Measurements from ENCODE around the gene SHC3.

Gene SHC3

GRCh38 chr9:89052470-89053097 is 126.0 kb downstream of the SHC3 start:
- no peak for DNase-seq (ENCODE audit: low spot score)

GRCh38 chr9:89051421-89052025 is 127.1 kb downstream of the SHC3 start:
- no peak for DNase-seq (ENCODE audit: low spot score)

- no peak for DNase-seq (ENCODE audit: low spot score)
Observed at GRCh38 chr9:89049646-89050045, 129.0 kb downstream of the SHC3 start.

DNA sequence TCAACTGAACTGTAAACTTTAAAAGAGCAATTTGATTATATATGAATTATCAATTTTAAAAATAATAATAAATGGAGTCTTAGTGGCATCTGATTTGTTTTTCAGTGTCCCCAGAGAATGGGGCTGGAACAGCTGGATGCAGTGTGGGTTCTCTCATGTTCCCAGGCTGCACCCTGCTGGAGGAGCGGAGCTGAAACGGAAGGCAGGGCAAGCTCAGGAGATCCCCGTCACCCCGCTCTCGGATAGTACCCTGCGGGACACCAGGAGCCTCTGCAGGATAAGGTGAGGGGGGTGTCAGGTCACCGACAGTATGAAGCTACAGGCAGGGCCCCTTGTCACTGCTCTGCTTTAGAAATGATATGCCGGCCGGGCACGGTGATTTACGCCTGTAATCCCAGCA is 130.0 kb downstream of the SHC3 start:
- peak; percentile 34 for DNase-seq (ENCODE audit: low spot score)

GRCh38 chr9:89047667-89048066 is 131.0 kb downstream of the SHC3 start:
- DNase-seq (ENCODE audit: low spot score) = no peak

DNA sequence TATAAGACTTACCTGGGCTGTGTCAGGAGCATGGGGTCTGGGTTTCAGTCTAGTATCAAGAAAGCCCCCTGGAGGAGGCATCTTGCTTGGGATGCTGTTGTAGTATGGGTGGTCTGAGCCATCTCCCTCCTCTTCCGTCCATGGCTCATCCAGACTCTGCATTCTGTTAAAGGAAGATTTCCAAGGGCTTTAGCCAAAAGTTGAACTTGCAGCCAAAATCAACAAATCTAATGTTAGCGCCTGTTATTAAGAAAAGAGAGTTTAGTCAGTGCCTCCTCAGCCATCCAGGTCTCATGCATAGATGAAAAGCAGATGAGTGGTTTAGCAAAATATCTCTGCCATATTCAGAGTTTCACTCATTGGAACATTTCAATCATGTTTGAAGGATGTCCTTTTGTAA is 131.8 kb downstream of the SHC3 start:
- no peak for DNase-seq (ENCODE audit: low spot score)

DNA sequence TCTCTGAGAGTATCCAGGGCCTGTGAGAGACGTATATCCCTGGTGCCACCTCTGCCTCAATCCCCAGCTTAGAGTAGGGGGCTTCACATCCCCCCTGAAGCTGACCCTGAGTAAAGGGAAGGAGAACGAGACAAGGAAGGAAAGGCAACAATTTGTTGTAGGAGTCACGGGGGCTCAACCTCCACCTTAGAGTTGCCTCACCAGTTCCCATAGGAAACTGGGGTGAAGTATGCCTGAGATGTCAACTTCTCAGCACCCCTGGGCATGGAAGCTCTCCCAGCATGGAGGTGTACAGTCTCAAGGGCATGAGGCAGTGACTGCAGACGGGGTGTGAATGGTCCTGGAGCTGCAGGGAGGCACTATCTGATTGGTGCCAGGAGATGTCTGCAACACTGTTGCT is 133.7 kb downstream of the SHC3 start:
- DNase-seq (ENCODE audit: low spot score) = no peak

GRCh38 chr9:89044104-89044503 is 134.5 kb downstream of the SHC3 start:
- DNase-seq (ENCODE audit: low spot score) = no peak

GRCh38 chr9:89042984-89043383 is 135.6 kb downstream of the SHC3 start:
- no peak for DNase-seq (ENCODE audit: low spot score)

DNA sequence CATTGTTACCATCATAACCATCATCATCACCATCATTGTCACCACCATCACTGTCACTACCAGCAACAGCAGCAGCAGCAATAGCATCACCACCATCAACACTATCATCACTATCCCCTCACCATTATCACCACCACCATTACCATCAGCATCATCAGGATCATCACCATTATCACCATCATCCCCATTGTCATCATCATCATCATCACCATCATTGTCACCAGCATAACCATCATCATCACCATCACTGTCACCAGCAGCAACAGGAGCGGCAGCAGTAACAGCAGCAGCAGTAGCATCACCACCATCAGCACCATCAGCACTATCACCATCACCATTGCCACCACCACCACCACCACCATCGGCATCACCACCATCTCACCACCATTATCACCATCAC is 139.0 kb downstream of the SHC3 start:
- DNase-seq (ENCODE audit: low spot score) = no peak

GRCh38 chr9:89039104-89039465 is 139.5 kb downstream of the SHC3 start:
- DNase-seq (ENCODE audit: low spot score) = no peak

GRCh38 chr9:89038382-89039103 is 140.1 kb downstream of the SHC3 start:
- no peak for DNase-seq (ENCODE audit: low spot score)

GRCh38 chr9:89037891-89038290 is 140.7 kb downstream of the SHC3 start:
- DNase-seq (ENCODE audit: low spot score) = no peak

GRCh38 chr9:89037346-89037745 is 141.3 kb downstream of the SHC3 start:
- DNase-seq (ENCODE audit: low spot score) = no peak

GRCh38 chr9:89036891-89037290 is 141.7 kb downstream of the SHC3 start:
- no peak for DNase-seq (ENCODE audit: low spot score)

DNA sequence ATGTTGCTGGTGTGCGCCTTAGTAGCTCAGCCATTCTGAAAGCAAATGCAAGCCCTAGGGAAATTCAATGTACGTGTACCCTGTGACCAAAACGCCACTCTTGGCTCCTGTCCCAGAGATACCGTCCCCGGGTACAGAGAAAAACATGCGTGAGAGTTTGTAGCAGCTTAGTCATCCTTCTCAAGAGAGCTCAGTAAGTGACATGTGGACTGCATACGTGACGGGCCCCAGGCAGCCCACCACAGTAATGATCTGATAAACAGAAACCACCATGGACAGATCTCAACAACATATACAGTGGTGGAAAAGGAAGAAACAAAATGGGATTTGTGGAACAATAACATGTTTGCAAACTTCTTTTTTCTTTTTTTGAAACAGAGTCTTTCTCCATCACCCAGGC is 142.2 kb downstream of the SHC3 start:
- no peak for DNase-seq (ENCODE audit: low spot score)

DNA sequence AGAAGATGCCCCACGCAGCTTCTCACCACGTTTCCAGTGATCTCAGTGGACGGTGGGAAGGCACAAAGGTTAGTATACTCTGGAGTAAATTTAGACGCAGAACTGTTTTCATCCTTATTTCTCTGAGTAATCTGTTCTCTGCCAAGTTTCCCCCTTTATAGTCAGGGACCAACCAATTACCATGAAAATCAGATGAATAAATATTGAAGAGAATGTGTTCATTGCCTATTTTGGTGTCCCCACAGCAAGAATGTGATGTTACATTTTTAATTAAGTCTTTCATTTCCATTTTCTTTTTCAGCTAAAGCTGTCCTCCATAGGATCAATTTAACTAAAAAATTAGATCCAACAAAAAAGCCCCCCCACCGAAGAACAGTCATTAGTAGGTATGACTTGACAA is 146.0 kb downstream of the SHC3 start:
- DNase-seq (ENCODE audit: low spot score) = no peak

DNA sequence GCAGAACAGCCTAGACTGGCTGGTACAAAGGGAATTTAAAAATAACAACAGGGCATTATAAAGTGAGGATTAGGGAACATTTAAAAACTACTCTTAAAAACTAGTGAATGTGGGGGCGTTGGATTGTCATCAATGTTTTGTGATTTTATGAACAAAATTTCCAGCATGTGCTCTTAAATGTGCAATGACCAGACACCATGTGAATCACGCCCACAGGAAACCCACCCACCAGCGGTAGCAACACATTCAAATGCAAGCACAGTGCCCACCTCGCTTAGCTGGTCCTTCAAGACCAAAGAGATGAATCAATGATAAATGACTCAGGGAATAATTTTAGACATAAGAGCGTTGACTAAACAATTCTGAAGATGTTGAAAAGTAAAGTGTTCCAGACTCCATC is 146.4 kb downstream of the SHC3 start:
- no peak for DNase-seq (ENCODE audit: low spot score)

GRCh38 chr9:89029788-89030187 is 148.8 kb downstream of the SHC3 start:
- no peak for DNase-seq (ENCODE audit: low spot score)

DNA sequence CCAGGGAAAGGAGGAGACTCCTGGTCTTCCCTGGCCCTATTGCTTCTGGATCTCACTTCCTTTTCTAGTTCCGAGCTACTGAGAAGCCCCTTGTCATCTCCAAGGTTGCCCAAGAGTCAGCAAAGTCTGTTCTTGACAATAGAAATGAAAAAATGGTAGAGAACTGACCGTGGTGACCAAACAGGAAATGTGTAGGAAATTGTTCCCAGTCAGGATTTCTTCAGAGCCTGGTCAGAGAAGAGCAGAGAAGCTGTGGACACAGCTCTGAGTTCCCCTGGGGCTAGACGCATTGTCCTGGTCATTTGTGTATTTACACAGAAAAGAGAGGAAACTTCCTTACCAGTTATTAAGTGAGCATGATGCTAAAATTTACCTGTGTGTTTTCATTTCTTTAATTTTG is 151.7 kb downstream of the SHC3 start:
- DNase-seq (ENCODE audit: low spot score) = no peak

DNA sequence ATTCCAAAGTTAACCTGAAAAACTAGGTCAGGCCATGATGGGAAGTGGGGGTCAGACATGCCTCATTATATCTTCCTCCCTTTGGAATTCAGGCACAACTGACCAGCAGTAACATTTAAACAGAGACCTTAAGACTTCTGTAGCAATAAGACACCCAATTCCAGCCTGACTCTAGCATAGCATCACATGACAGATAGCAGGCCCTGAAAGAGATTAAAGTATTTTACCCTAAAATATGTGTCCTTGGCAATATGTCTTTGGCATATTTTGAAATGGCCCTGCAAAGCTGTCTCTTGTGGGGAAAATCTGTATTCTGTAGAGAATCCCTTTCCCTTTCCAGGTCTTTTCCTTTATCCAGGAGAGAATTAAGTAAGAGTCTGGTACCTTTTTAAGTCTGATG is 153.1 kb downstream of the SHC3 start:
- no peak for DNase-seq (ENCODE audit: low spot score)

DNA sequence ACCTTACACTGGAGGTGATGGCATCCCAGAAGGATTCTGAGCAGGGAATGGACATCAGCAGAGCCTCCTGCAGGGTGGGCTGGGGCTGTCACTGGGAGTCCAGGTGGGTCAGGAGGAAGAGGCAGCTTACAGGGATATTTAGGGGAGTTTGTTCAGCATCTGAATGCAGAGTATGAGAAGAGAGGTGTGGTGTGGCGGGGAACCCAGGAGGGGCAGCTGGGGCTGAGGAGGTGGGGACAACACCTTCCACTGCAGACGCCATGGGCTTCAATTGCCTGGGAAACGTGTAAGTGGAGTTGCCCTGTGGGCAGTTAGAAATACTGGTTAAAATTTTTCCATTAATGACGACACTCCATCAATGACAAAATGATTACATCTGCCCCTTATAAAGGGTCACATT is 153.9 kb downstream of the SHC3 start:
- no peak for DNase-seq (ENCODE audit: low spot score)

GRCh38 chr9:89023740-89024139 is 154.9 kb downstream of the SHC3 start:
- no peak for DNase-seq (ENCODE audit: low spot score)

DNA sequence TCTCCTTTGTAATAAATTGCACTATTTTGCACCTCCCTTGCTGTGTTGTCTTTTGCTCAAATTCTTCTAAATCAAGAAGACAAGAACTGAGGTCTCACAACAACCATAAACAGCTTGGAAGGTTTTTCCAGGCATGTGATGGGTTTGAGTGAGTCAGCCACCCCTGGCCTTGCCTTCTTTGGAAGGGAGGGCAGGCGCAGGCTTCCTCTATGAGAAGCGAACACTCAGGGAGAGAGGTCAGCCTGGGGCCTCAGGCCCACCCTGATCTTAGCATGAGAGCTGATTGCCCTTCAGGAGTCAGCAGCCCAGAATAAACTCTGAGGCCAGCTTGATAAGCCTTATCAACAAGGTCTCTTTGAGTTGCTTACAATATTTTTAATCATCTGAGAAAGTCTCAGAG is 155.7 kb downstream of the SHC3 start:
- no peak for DNase-seq (ENCODE audit: low spot score)

Data from iPS-NIHi11 (cell line).